ENCODE measurements around the gene SLC25A24. TPM values are rescaled to one million over a fixed set of nuclear protein-coding genes. Genes with fewer than 3 reads are reported as not detected.

SLC25A24 gene
- total RNA-seq, 2 experiments from 2014 or later, result 26.9 to 29.2 TPM

Other genes with a start within 250 kb of the SLC25A24 start
- 1 to 10 TPM; 5.2 to 6.9 TPM for gene VAV3, start 235.2 kb downstream of the SLC25A24 start, total RNA-seq
- not detected for gene NBPF4, start 43.7 kb upstream of the SLC25A24 start, total RNA-seq
- not detected for gene NBPF6, start 250.0 kb upstream of the SLC25A24 start, total RNA-seq